DMS79 (cell line): ENCODE data around the gene MYO16.

Experiments used
- DNase-seq: peaks from one replicate; lab custom pipeline; 2025; lab: John Stamatoyannopoulos, UW

MYO16 gene

GRCh38 chr13:108663710-108664109 lies 34.3 kb downstream of the MYO16 start:
- DNase-seq: no peak

GRCh38 chr13:108667205-108667604 lies 37.8 kb downstream of the MYO16 start:
- DNase-seq: no peak

- no peak for DNase-seq
These were observed 40.0 kb downstream of the MYO16 start for GRCh38 chr13:108669381-108669780.

DNA sequence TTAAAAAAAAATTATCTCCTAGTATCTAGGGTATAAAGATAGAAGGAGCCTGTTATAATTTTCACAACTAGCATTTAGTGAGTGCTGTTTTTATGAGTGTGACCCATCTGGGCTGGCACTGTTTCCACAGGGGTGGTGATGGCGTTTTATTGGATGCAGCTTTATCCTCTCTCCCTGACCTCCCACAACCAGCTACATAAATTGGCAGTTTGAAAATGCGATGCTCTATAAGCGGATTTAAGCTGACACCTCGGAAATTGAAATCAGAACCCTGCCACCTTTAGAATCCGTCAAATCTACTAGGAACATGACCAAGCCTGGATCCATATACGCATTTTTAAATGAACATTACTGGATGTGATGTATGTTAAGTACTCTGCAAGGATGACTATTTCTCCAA lies 44.9 kb downstream of the MYO16 start:
- no peak for DNase-seq

- DNase-seq: no peak
These were observed 45.4 kb downstream of the MYO16 start for GRCh38 chr13:108674771-108675170.

GRCh38 chr13:108676620-108677019 lies 47.2 kb downstream of the MYO16 start:
- no peak for DNase-seq

GRCh38 chr13:108677806-108678205 lies 48.4 kb downstream of the MYO16 start:
- DNase-seq: no peak

- DNase-seq: no peak
These were observed 50.6 kb downstream of the MYO16 start for GRCh38 chr13:108680011-108680410.

- no peak for DNase-seq
These were observed 52.7 kb downstream of the MYO16 start for GRCh38 chr13:108681986-108682575.

DNA sequence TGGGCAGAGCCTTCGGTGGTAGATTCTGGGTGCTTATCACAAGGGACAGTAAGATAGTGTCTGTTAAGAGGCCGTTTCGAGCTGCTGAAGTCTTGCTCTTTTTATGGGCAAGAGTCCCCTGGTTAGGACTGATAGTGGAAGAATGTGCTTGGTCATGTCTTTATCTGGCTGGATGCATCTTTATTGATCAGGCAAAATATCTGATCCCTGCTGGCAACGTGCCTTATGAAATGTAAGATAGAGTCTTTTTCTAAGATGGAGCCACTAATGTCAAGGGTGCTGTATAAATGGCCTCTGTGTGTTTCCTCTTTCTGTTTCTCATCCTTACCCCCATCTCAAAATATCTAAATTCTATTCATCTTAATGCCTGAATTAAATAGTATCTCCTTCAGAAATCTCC lies 53.3 kb downstream of the MYO16 start:
- DNase-seq: no peak

- no peak for DNase-seq
These were observed 56.6 kb downstream of the MYO16 start for GRCh38 chr13:108686027-108686426.

DNA sequence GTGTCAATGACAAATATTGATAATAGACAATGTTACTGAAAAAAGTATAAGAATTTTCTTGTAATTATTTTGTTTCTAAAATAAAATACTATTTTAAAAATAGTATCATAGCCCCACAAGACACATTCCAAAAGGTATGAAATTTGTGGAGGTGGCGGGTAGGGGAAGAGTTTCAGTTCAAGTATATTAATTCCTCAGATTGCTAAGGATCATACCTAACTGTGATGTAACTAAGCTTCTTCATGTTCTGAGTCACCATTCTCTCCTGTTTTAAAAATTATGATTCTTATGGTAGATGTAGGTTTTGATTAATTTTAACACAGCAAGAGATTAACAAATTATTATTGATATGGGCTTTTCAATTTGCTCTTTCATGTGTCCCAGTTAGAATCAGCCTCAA lies 61.3 kb downstream of the MYO16 start:
- no peak for DNase-seq

- no peak for DNase-seq
These were observed 71.2 kb downstream of the MYO16 start for GRCh38 chr13:108700422-108701170.

- DNase-seq: no peak
These were observed 72.8 kb downstream of the MYO16 start for GRCh38 chr13:108702171-108702570.

- no peak for DNase-seq
These were observed 75.6 kb downstream of the MYO16 start for GRCh38 chr13:108705031-108705430.

DNA sequence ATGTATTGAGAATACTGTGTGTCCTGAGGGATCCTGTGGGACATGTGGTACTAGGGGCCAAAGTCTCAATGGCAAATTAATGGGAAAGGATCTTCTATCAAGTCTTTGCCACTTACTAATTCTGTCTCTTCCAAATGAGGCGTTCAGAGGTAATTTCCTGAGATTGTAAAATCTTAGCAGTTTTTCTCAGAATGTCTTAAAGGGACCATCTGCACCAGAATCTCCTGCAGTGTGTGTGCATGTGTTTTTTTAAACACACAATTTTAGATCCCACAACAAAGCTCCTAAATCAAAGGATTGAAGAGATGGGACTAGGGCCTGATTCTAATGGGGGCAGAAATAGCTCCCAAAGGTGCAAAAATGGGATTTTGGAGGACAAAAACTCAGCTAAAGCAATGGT lies 78.2 kb downstream of the MYO16 start:
- no peak for DNase-seq

DNA sequence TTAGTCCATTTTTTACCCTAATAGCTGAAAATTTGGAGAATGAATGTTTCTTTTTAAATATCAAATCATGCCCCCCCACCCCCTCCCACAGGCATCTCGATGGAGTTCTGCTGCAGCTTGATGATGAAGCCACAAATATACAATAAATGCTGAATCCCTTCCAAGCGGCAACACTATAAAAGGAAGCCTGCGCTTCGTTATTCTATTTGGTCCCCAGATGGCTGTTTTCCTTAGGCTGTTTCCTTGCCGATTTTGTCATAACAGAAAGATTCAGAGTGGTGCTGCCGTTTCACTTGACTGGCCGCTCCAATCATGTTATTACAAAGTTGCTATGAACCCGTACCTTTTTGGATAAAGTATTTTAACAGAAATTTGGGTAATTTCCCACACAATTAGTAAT lies 79.5 kb downstream of the MYO16 start:
- DNase-seq: no peak

- DNase-seq: no peak
These were observed 82.0 kb downstream of the MYO16 start for GRCh38 chr13:108711386-108711785.

DNA sequence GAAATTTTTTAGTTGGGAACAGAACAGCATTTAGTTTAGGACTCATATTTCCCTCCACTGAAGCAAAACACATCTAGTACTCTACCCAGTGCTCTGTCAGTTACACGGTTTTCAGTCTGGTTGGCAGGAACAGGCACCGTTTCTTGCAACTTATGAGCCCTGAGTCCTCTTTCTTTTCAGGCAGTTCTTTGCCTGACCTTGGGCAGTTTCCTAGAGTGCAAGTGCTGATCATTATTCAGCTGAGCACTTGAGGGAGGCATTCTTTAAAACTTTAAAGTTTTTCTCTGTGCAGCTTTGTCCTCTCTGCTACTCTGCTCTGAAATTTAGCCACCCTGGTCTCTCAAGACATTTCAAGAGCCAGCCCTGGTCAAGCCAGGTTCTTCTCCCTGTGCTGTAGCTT lies 96.1 kb downstream of the MYO16 start:
- DNase-seq: no peak

DNA sequence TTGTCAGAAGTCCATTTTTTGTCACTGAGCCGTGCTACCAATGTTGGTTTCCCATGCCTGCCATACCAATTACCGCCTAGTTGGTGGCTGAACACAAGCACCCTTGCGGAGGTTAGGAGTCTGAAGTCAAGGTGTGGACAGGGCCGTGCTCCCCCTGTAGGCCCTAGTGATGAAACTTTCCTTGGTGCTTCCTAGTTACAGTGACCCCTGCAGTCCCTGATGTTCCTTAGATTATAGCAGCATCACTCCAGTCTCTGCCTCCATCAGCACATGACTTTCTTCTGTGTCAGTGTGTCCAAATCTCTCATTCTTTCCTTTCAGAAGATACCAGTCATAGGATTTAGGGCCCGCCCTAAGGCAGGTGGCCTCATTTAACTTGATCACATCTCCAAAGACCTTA lies 99.0 kb downstream of the MYO16 start:
- DNase-seq: no peak

GRCh38 chr13:108733022-108733560 lies 103.7 kb downstream of the MYO16 start:
- no peak for DNase-seq

DNA sequence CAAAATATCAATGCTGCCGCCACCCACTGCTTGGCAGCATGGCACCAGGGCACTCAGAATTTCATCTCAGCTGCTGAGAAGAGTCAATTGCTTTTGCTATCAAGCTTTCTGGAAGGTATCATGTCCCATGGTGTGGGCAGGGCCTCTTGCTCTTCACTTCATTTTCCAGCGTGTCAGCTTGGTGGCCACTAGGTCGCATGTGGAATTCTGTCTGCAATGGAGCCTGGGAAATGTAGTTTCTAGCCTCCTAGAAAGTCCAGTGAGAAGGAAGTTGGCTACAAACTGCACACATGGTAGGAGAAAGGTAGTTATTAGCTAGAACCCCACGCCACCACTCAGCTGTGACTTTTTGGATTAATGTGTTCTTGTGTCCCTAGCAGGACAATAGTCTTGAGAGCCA lies 105.3 kb downstream of the MYO16 start:
- no peak for DNase-seq

DNA sequence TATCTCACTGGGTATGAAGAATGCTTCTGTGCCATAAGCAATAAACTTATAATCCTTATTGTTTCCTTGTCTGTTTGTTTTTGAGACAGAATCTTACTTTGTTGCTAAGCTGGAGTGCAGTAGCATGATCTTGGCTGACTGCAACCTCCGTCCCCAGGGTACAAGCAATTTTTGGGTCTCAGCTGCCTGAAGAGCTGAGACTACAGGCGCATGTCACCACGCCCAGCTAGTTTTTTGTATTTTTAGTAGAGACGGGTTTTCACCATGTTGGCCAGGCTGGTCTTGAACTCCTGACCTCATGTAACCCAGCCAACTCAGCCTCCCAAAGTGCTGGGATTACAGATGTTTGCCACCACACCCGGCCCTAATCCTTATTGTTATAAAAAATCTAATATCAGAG lies 112.5 kb downstream of the MYO16 start:
- no peak for DNase-seq
